SK-N-SH (cell line): Measurements from ENCODE around the gene AXIN2. TPM values are rescaled to one million over a fixed set of nuclear protein-coding genes. Genes with fewer than 3 reads are reported as not detected.

Source experiments
- CTCF ChIA-PET: fragments of 300-600, 350-600 bp; formaldehyde crosslinking; extraction: SDS; loops from one replicate; lab custom pipeline; 2021; lab: Yijun Ruan, JAX
- POLR2A ChIA-PET: fragments of 350-600 bp; sonication (Branson Sonifier 250); formaldehyde crosslinking; extraction: SDS; loops from one replicate; lab custom pipeline; 2020; ENCODE audit warnings: antibody characterized with exemption, inconsistent platforms; lab: Yijun Ruan, JAX
- DNase-seq: peaks from one replicate; pipeline ENCODE4 v3.0.0; 2012
- H2AFZ ChIP-seq: fragments of 200-600 bp; sonication (generic); 2 replicates; pipeline ENCODE4 v1.8.1; 2016; ENCODE audit warnings: antibody characterized with exemption, mild to moderate bottlenecking, low read depth
- H3F3A ChIP-seq: fragments of 200-600 bp; sonication (generic); replicated peaks from 2 replicates; pipeline ENCODE3; 2016; ENCODE audit warnings: antibody characterized with exemption, mild to moderate bottlenecking; ENCODE audit not compliant: insufficient read depth
- H3K27ac ChIP-seq, 2 experiments: fragments of 200-500 bp in 1 of 2; fragments of 200-600 bp in 1 of 2; sonication (Bioruptor generic) in 1 of 2; sonication (generic), shearing (Covaris generic) in 1 of 2; 2 replicates each; pipeline versions ENCODE4 v1.5.1 to v1.6.1; 2014 to 2016; ENCODE audit warnings: low read depth in 2 of 2, inconsistent platforms in 1 of 2, low read length in 1 of 2, mild to moderate bottlenecking in 1 of 2, mixed read lengths in 1 of 2
- H3K27me3 ChIP-seq: fragments of 200-600 bp; sonication (generic), shearing (Covaris generic); 2 replicates; pipeline ENCODE4 v1.6.1; 2016; ENCODE audit warnings: mixed run types; ENCODE audit not compliant: insufficient read depth
- H3K36me3 ChIP-seq, 2 experiments: fragments of 200-500 bp in 1 of 2; fragments of 200-600 bp in 1 of 2; sonication (Bioruptor generic) in 1 of 2; sonication (generic) in 1 of 2; replicated peaks in 1 of 2; 2 replicates each; pipeline versions ENCODE3 to v1.5.1; 2014 to 2016; ENCODE audit warnings: low read length in 1 of 2, mild to moderate bottlenecking in 1 of 2; ENCODE audit not compliant: insufficient read depth in 2 of 2, control insufficient read depth in 1 of 2
- H3K4me1 ChIP-seq, 2 experiments: fragments of 200-500 bp in 1 of 2; fragments of 200-600 bp in 1 of 2; sonication (Bioruptor generic) in 1 of 2; sonication (generic), shearing (Covaris generic) in 1 of 2; 2 replicates each; pipeline versions ENCODE4 v1.5.1 to v1.6.1; 2014 to 2016; ENCODE audit warnings: low read depth in 1 of 2, low read length in 1 of 2, mixed run types in 1 of 2; ENCODE audit not compliant: insufficient read depth in 2 of 2, control insufficient read depth in 1 of 2
- H3K4me2 ChIP-seq: fragments of 200-600 bp; sonication (generic), shearing (Covaris generic); 2 replicates; pipeline ENCODE4 v1.6.1; 2017; ENCODE audit warnings: mixed run types
- H3K4me3 ChIP-seq, 2 experiments: fragments of 200-500 bp in 1 of 2; fragments of 200-600 bp in 1 of 2; sonication (Bioruptor generic) in 1 of 2; sonication (generic), shearing (Covaris generic) in 1 of 2; 2 replicates each; pipeline versions ENCODE4 v1.5.1 to v1.8.1; 2014 to 2016; ENCODE audit warnings: low read depth in 2 of 2, inconsistent platforms in 1 of 2, low read length in 1 of 2, mild to moderate bottlenecking in 1 of 2, mixed read lengths in 1 of 2, moderate library complexity in 1 of 2
- H3K79me2 ChIP-seq: fragments of 200-600 bp; sonication (generic); 2 replicates; pipeline ENCODE4 v1.8.1; 2017; ENCODE audit warnings: mild to moderate bottlenecking; ENCODE audit not compliant: insufficient read depth
- H3K9ac ChIP-seq: fragments of 200-600 bp; sonication (generic); 2 replicates; pipeline ENCODE4 v1.6.1; 2017; ENCODE audit warnings: mixed run types
- H3K9me2 ChIP-seq: fragments of 200-600 bp; sonication (generic); 2 replicates; pipeline ENCODE4 v1.6.1; 2017; ENCODE audit warnings: mixed run types
- H3K9me3 ChIP-seq: fragments of 200-600 bp; sonication (generic); 2 replicates; pipeline ENCODE4 v1.6.1; 2017; ENCODE audit warnings: mixed run types, mild to moderate bottlenecking, moderate library complexity
- H4K20me1 ChIP-seq: fragments of 200-600 bp; sonication (generic); 2 replicates; pipeline ENCODE4 v1.6.1; 2017; ENCODE audit warnings: mild to moderate bottlenecking, mixed run types; ENCODE audit not compliant: insufficient read depth
- CHD2 ChIP-seq: fragments of 150-350 bp; IDR thresholded peaks from 2 replicates; pipeline ENCODE4 v1.6.1; 2018; ENCODE audit warnings: low read length; ENCODE audit not compliant: partially characterized antibody
- ELF1 ChIP-seq: IDR thresholded peaks from 2 replicates; pipeline ENCODE4 v1.4.0; 2012
- EZH2phosphoT487 ChIP-seq: fragments of 200-600 bp; sonication (generic); IDR thresholded peaks from 2 replicates; pipeline ENCODE4 v1.6.1; 2017; ENCODE audit warnings: low read depth, mixed run types, mild to moderate bottlenecking, antibody characterized with exemption, moderate library complexity, borderline replicate concordance
- FOSL2 ChIP-seq: IDR thresholded peaks from 2 replicates; pipeline ENCODE4 v1.4.0; 2012; ENCODE audit warnings: low read depth, mild to moderate bottlenecking, moderate library complexity, borderline replicate concordance
- FOXM1 ChIP-seq: IDR thresholded peaks from 2 replicates; pipeline ENCODE4 v1.4.0; 2012; ENCODE audit warnings: low read depth, mild to moderate bottlenecking
- JUND ChIP-seq: IDR thresholded peaks from 2 replicates; pipeline ENCODE4 v1.4.0; 2012
- MEF2A ChIP-seq: IDR thresholded peaks from 2 replicates; pipeline ENCODE4 v1.4.0; 2012; ENCODE audit warnings: low read depth, borderline replicate concordance
- MXI1 ChIP-seq: IDR thresholded peaks from 2 replicates; pipeline ENCODE4 v1.6.1; 2012; ENCODE audit warnings: mild to moderate bottlenecking, low read depth, low read length, improper control_type of control experiment
- NFIC ChIP-seq: IDR thresholded peaks from 2 replicates; pipeline ENCODE4 v1.4.0; 2012; ENCODE audit warnings: borderline replicate concordance
- NRF1 ChIP-seq: IDR thresholded peaks from 2 replicates; pipeline ENCODE4 v1.6.1; 2012; ENCODE audit warnings: low read depth, mild to moderate bottlenecking, low read length
- POLR2AphosphoS5 ChIP-seq: IDR thresholded peaks from 2 replicates; pipeline ENCODE4 v1.6.1; 2012; ENCODE audit warnings: low read depth, low read length
- RAD21 ChIP-seq: IDR thresholded peaks from 2 replicates; pipeline ENCODE4 v1.6.1; 2012; ENCODE audit warnings: mild to moderate bottlenecking, low read length
- RCOR1 ChIP-seq: fragments of 150-350 bp; IDR thresholded peaks from 2 replicates; pipeline ENCODE4 v1.6.1; 2017; ENCODE audit warnings: antibody characterized with exemption, low read length
- RFX5 ChIP-seq: IDR thresholded peaks from 2 replicates; pipeline ENCODE4 v1.6.1; 2012; ENCODE audit warnings: mild to moderate bottlenecking, improper control_type of control experiment, low read length
- SIN3A ChIP-seq: IDR thresholded peaks from 2 replicates; pipeline ENCODE4 v1.6.1; 2012; ENCODE audit warnings: low read depth, mild to moderate bottlenecking, low read length, moderate library complexity, borderline replicate concordance
- SMC3 ChIP-seq: IDR thresholded peaks from 2 replicates; pipeline ENCODE4 v1.6.1; 2012; ENCODE audit warnings: low read depth, low read length, improper control_type of control experiment
- TCF12 ChIP-seq: IDR thresholded peaks from 2 replicates; pipeline ENCODE4 v1.4.0; 2012
- YY1 ChIP-seq: IDR thresholded peaks from 2 replicates; pipeline ENCODE4 v1.4.0; 2012; ENCODE audit warnings: low read depth, mild to moderate bottlenecking
- WGBS: methylation state at CpG from one replicate; pipeline ENCODE4 v1.1.6; 2017; ENCODE audit warnings: low lambda C conversion rate; 5-methylcytosine and 5-hydroxymethylcytosine counted together
- polyA plus RNA-seq, 3 experiments: library from polyadenylated mRNA; depleted of rRNA; stranded (reverse); fragments of >200 nt; gene quantifications; 2 replicates each; pipeline ENCODE4 v1.2.3, GENCODE V29; 2012
- TF ChIP-seq, protein P1 (sequence below): IDR thresholded peaks from 2 replicates; pipeline ENCODE4 v1.4.0; 2012; ENCODE audit warnings: low read depth, borderline replicate concordance
- TF ChIP-seq, protein P2 (sequence below): fragments of 200-600 bp; sonication (generic); IDR thresholded peaks from 2 replicates; pipeline ENCODE4 v1.6.1; 2017; ENCODE audit warnings: antibody characterized with exemption, mild to moderate bottlenecking, moderate library complexity
- TF ChIP-seq, protein P3 (sequence below): fragments of 150-350 bp; IDR thresholded peaks from 2 replicates; pipeline ENCODE4 v1.6.1; 2016; ENCODE audit warnings: mild to moderate bottlenecking, low read depth, low read length
- TF ChIP-seq, protein P4 (sequence below): IDR thresholded peaks from 2 replicates; pipeline ENCODE4; 2012
- TF ChIP-seq, protein P5 (sequence below): IDR thresholded peaks from 2 replicates; pipeline ENCODE4 v1.6.1; 2012; ENCODE audit warnings: mild to moderate bottlenecking, low read depth, low read length, moderate library complexity
- TF ChIP-seq, protein P6 (sequence below): IDR thresholded peaks from 2 replicates; pipeline ENCODE4 v1.4.0; 2012; ENCODE audit warnings: low read depth, borderline replicate concordance
- TF ChIP-seq, protein P7 (sequence below): IDR thresholded peaks from 2 replicates; pipeline ENCODE4 v1.4.0; 2012; ENCODE audit warnings: low read depth

Gene AXIN2
- polyA plus RNA-seq, 1 of the 3 experiments (the other 2 are of a cell fraction), result 8.3 TPM

DNA sequence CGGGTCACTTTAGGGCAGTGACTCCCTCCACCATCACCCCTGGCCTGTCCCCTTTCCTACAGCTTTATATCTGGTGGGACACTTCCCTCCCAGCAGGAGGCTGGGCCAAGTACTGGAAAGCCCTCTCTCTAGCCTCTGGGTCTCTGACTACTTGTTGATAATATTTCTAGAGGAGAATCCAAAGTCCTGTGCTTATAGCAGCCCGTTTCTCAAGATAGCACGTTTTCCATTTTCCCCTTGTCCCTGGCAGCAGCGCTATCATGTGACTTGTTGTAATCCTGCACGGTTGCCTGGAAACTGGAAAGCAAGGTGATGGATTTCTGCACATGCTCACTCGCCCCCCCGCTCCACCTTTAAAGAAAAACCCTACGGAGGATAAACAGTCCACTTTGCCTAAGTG, 3.3 kb upstream of the AXIN2 start:
- no peaks in the 10 kb centered on the region for H4K20me1 ChIP-seq
- H3K27me3 ChIP-seq, result no peaks in the 10 kb centered on the region
- no peaks in the 10 kb centered on the region for H3K9me3 ChIP-seq
- no peaks in the 10 kb centered on the region for H3K9me2 ChIP-seq
- H2AFZ ChIP-seq, result no peak overlapping the region
- ChIA-PET POLR2A (no interaction called here), CTCF (interaction anchor here (1.2 to 1.3 kb wide), 2 partner anchors 8 to 9 kb away, joined by 3 read pairs; no protein-coding TSS in a partner anchor)
- 60% methylated on average over 8 of the region's 8 CpGs for WGBS
- DNase-seq, result peak; percentile 76
- H3K27ac ChIP-seq, result no peak overlapping the region
- no peak overlapping the region for H3K9ac ChIP-seq
- peaks cover 3% of the 10 kb centered on the region; the same call in 1 of the 2 replicates for H3K79me2 ChIP-seq
- no peaks in the 10 kb centered on the region for H3K36me3 ChIP-seq
- no peak overlapping the region for H3K4me2 ChIP-seq
- peaks cover 0 to 11% of the 10 kb centered on the region in 2 experiments; a peak in 1 of 4 replicates for H3K4me1 ChIP-seq
- no peaks in the 10 kb centered on the region for H3F3A ChIP-seq
- no peak overlapping the region for H3K4me3 ChIP-seq
- TF ChIP-seq MXI1, result peak; percentile 81; the same call in 1 of the 2 replicates
- TF ChIP-seq CHD2, result no peak
- TF ChIP-seq, protein P1, sequence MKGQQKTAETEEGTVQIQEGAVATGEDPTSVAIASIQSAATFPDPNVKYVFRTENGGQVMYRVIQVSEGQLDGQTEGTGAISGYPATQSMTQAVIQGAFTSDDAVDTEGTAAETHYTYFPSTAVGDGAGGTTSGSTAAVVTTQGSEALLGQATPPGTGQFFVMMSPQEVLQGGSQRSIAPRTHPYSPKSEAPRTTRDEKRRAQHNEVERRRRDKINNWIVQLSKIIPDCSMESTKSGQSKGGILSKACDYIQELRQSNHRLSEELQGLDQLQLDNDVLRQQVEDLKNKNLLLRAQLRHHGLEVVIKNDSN, result peak; percentile 73; the same call in 1 of the 2 replicates
- no peak for TF ChIP-seq ELF1
- TF ChIP-seq, protein P2, sequence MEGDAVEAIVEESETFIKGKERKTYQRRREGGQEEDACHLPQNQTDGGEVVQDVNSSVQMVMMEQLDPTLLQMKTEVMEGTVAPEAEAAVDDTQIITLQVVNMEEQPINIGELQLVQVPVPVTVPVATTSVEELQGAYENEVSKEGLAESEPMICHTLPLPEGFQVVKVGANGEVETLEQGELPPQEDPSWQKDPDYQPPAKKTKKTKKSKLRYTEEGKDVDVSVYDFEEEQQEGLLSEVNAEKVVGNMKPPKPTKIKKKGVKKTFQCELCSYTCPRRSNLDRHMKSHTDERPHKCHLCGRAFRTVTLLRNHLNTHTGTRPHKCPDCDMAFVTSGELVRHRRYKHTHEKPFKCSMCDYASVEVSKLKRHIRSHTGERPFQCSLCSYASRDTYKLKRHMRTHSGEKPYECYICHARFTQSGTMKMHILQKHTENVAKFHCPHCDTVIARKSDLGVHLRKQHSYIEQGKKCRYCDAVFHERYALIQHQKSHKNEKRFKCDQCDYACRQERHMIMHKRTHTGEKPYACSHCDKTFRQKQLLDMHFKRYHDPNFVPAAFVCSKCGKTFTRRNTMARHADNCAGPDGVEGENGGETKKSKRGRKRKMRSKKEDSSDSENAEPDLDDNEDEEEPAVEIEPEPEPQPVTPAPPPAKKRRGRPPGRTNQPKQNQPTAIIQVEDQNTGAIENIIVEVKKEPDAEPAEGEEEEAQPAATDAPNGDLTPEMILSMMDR, result no peak
- no peak for TF ChIP-seq TCF12
- no peak for TF ChIP-seq FOXM1
- TF ChIP-seq, protein P3, sequence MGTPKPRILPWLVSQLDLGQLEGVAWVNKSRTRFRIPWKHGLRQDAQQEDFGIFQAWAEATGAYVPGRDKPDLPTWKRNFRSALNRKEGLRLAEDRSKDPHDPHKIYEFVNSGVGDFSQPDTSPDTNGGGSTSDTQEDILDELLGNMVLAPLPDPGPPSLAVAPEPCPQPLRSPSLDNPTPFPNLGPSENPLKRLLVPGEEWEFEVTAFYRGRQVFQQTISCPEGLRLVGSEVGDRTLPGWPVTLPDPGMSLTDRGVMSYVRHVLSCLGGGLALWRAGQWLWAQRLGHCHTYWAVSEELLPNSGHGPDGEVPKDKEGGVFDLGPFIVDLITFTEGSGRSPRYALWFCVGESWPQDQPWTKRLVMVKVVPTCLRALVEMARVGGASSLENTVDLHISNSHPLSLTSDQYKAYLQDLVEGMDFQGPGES, result no peak
- TF ChIP-seq POLR2AphosphoS5, result no peak
- no peak for TF ChIP-seq SIN3A
- TF ChIP-seq, protein P4, sequence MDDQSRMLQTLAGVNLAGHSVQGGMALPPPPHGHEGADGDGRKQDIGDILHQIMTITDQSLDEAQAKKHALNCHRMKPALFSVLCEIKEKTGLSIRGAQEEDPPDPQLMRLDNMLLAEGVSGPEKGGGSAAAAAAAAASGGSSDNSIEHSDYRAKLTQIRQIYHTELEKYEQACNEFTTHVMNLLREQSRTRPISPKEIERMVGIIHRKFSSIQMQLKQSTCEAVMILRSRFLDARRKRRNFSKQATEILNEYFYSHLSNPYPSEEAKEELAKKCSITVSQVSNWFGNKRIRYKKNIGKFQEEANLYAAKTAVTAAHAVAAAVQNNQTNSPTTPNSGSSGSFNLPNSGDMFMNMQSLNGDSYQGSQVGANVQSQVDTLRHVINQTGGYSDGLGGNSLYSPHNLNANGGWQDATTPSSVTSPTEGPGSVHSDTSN, result no peak
- no peak for TF ChIP-seq YY1
- TF ChIP-seq, protein P5, sequence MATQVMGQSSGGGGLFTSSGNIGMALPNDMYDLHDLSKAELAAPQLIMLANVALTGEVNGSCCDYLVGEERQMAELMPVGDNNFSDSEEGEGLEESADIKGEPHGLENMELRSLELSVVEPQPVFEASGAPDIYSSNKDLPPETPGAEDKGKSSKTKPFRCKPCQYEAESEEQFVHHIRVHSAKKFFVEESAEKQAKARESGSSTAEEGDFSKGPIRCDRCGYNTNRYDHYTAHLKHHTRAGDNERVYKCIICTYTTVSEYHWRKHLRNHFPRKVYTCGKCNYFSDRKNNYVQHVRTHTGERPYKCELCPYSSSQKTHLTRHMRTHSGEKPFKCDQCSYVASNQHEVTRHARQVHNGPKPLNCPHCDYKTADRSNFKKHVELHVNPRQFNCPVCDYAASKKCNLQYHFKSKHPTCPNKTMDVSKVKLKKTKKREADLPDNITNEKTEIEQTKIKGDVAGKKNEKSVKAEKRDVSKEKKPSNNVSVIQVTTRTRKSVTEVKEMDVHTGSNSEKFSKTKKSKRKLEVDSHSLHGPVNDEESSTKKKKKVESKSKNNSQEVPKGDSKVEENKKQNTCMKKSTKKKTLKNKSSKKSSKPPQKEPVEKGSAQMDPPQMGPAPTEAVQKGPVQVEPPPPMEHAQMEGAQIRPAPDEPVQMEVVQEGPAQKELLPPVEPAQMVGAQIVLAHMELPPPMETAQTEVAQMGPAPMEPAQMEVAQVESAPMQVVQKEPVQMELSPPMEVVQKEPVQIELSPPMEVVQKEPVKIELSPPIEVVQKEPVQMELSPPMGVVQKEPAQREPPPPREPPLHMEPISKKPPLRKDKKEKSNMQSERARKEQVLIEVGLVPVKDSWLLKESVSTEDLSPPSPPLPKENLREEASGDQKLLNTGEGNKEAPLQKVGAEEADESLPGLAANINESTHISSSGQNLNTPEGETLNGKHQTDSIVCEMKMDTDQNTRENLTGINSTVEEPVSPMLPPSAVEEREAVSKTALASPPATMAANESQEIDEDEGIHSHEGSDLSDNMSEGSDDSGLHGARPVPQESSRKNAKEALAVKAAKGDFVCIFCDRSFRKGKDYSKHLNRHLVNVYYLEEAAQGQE, result no peak
- no peak for TF ChIP-seq MEF2A
- TF ChIP-seq RAD21, result no peak; the same call in 1 of the 2 replicates
- no peak for TF ChIP-seq RFX5
- no peak for TF ChIP-seq JUND
- no peak for TF ChIP-seq FOSL2
- TF ChIP-seq SMC3, result 0 out of 2 replicates have a peak, but pooled peaks have one; percentile 1
- TF ChIP-seq, protein P6, sequence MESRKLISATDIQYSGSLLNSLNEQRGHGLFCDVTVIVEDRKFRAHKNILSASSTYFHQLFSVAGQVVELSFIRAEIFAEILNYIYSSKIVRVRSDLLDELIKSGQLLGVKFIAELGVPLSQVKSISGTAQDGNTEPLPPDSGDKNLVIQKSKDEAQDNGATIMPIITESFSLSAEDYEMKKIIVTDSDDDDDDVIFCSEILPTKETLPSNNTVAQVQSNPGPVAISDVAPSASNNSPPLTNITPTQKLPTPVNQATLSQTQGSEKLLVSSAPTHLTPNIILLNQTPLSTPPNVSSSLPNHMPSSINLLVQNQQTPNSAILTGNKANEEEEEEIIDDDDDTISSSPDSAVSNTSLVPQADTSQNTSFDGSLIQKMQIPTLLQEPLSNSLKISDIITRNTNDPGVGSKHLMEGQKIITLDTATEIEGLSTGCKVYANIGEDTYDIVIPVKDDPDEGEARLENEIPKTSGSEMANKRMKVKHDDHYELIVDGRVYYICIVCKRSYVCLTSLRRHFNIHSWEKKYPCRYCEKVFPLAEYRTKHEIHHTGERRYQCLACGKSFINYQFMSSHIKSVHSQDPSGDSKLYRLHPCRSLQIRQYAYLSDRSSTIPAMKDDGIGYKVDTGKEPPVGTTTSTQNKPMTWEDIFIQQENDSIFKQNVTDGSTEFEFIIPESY, result no peak
- no peak for TF ChIP-seq NFIC
- TF ChIP-seq RCOR1, result no peak
- peak; percentile 33; the same call in 1 of the 2 replicates for TF ChIP-seq NRF1
- TF ChIP-seq, protein P7, sequence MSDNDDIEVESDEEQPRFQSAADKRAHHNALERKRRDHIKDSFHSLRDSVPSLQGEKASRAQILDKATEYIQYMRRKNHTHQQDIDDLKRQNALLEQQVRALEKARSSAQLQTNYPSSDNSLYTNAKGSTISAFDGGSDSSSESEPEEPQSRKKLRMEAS, result no peak
- TF ChIP-seq EZH2phosphoT487, result no peak
